Gastroesophageal sphincter (tissue), 4 donors: ENCODE data around the gene KDM5A. TPM values are rescaled to one million over a fixed set of nuclear protein-coding genes. Genes with fewer than 3 reads are reported as not detected.

Experiments used
- ATAC-seq: fragments of 150-250 bp; one replicate; pipeline ENCODE4 v1.9.1; 2016; ENCODE audit warnings: mild to moderate bottlenecking, moderate library complexity
- H3K27ac ChIP-seq, 4 donors: fragments of 200-600 bp; sonication (generic) in 3 of 4; 1 replicate in 3 of 4; 2 replicates in 1 of 4; pipeline ENCODE4 v1.5.1; 2016 to 2019
- H3K27me3 ChIP-seq: fragments of 200-600 bp; sonication (generic); one replicate; pipeline ENCODE4 v1.5.1; 2019
- H3K36me3 ChIP-seq, 2 donors: fragments of 200-600 bp; sonication (generic); one replicate each; pipeline ENCODE4 v1.5.1; 2019; ENCODE audit warnings: control low read depth in 1 of 2
- H3K4me1 ChIP-seq, 3 donors: fragments of 200-600 bp; sonication (generic); 1 replicate in 2 of 3; 2 replicates in 1 of 3; pipeline ENCODE4 v1.5.1; 2016 to 2019; ENCODE audit warnings: control low read depth in 2 of 3
- H3K4me3 ChIP-seq, 2 donors: fragments of 200-600 bp; sonication (generic); one replicate each; pipeline ENCODE4 v1.5.1; 2019; ENCODE audit warnings: mild to moderate bottlenecking in 1 of 2, moderate library complexity in 1 of 2
- H3K9me3 ChIP-seq, 3 donors: fragments of 200-600 bp; sonication (generic); one replicate each; pipeline ENCODE4 v1.5.1; 2017 to 2019; ENCODE audit warnings: control low read depth in 2 of 3
- CTCF ChIP-seq, 4 experiments: fragments of 200-600 bp in 2 of 4; fragments of 450-650 bp in 2 of 4; sonication (generic) in 1 of 4; IDR thresholded peaks; one replicate each; pipeline ENCODE4 v1.5.1; 2017 to 2019; ENCODE audit warnings: antibody characterized with exemption in 4 of 4, mild to moderate bottlenecking in 2 of 4, moderate library complexity in 2 of 4
- EP300 ChIP-seq: sonication (generic); formaldehyde crosslinking; IDR thresholded peaks from one replicate; pipeline ENCODE4 v1.6.1; 2017; ENCODE audit warnings: antibody characterized with exemption, mild to moderate bottlenecking
- POLR2A ChIP-seq, 2 donors: fragments of 450-650 bp; IDR thresholded peaks; one replicate each; pipeline ENCODE4 v1.6.1; 2017; ENCODE audit warnings: antibody characterized with exemption in 2 of 2, mild to moderate bottlenecking in 2 of 2, moderate library complexity in 1 of 2
- POLR2AphosphoS5 ChIP-seq: sonication (generic); formaldehyde crosslinking; IDR thresholded peaks from one replicate; pipeline ENCODE4 v1.6.1; 2017; ENCODE audit warnings: antibody characterized with exemption
- WGBS, 2 donors: methylation state at CpG; one replicate each; pipeline ENCODE4 v1.1.5; 2018; ENCODE audit warnings: low coverage in 1 of 2; 5-methylcytosine and 5-hydroxymethylcytosine counted together
- total RNA-seq, 4 donors: library from RNA; depleted of rRNA; stranded (reverse); fragments of >200 nt; gene quantifications; one replicate each; pipeline ENCODE4 v1.1.0, GENCODE V29; 2016

KDM5A gene
- total RNA-seq, 4 donors from 2014 or later = 39.3 to 87.9 (median 44.3) TPM

- WGBS, 2 donors = 79 to 87% methylated on average over 6 to 9 of the region's 9 CpGs
- H3K27ac ChIP-seq = no peak overlapping the region
- H3K4me3 ChIP-seq = no peak overlapping the region
- peaks cover 0 to 17% (median 0%) of the 10 kb centered on the region in 3 donors for H3K9me3 ChIP-seq
- peaks cover 21% of the 10 kb centered on the region for H3K27me3 ChIP-seq
- no peaks in the 10 kb centered on the region for H3K36me3 ChIP-seq
- TF ChIP-seq CTCF (IDR thresholded peaks at IDR 0.05) (no peak), POLR2A (IDR thresholded peaks at IDR 0.05) (no peak), POLR2AphosphoS5 (no peak), EP300 (no peak)
- H3K4me1 ChIP-seq = no peaks in the 10 kb centered on the region
- no peak for ATAC-seq
Observed at GRCh38 chr12:240566-240965, 148.6 kb downstream of the KDM5A start.

DNA sequence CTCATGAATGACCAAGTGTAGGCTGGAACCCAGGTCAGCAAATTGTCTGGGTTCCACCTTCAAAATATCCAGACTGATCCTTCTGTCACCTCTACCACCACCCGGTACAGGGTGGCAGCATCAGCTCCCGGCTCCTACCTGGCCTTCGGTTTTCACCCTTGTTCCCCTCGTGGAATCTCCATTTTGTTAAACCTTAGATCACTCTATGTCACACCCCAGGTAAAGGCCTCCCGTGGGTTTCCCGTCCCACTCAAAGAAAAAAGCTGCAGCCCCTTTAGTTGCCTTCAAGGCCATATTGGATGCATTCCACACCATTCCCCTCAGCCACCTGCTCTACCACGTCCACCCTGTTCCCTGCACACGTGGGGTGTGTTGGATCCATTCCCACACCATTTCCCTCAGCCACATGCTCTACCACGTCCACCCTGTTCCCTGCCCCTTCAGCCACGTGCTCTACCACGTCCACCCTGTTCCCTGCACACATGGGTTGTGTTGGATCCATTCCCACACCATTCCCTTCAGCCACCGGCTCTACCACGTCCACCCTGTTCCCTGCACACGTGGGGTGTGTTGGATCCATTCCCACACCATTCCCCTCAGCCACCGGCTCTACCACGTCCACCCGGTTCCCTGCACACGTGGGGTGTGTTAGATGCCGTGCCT, 150.3 kb downstream of the KDM5A start:
- Histone ChIP-seq H3K27me3 (peaks cover 21% of the 10 kb centered on the region), H3K27ac (no peak overlapping the region), H3K36me3 (no peaks in the 10 kb centered on the region), H3K9me3 (peaks cover 0 to 28% (median 0%) of the 10 kb centered on the region in 3 donors), H3K4me1 (no peaks in the 10 kb centered on the region), H3K4me3 (no peak overlapping the region)
- WGBS, 2 donors = 65 to 78% methylated on average over 11 to 18 of the region's 19 CpGs
- no peak for ATAC-seq
- TF ChIP-seq CTCF (IDR thresholded peaks at IDR 0.05) (no peak), POLR2A (IDR thresholded peaks at IDR 0.05) (no peak), EP300 (no peak), POLR2AphosphoS5 (no peak)

GRCh38 chr12:238116-238515, 151.0 kb downstream of the KDM5A start:
- H3K4me3 ChIP-seq = no peak overlapping the region
- H3K36me3 ChIP-seq = no peaks in the 10 kb centered on the region
- TF ChIP-seq POLR2AphosphoS5 (no peak), CTCF (IDR thresholded peaks at IDR 0.05) (no peak), EP300 (no peak), POLR2A (IDR thresholded peaks at IDR 0.05) (no peak)
- no peak overlapping the region for H3K27ac ChIP-seq
- no peaks in the 10 kb centered on the region for H3K4me1 ChIP-seq
- peaks cover 22% of the 10 kb centered on the region for H3K27me3 ChIP-seq
- no peak for ATAC-seq
- WGBS, 2 donors = 75 to 78% methylated on average over 7 to 9 of the region's 9 CpGs
- peaks cover 0 to 28% (median 0%) of the 10 kb centered on the region in 3 donors for H3K9me3 ChIP-seq

GRCh38 chr12:237026-237815, 151.9 kb downstream of the KDM5A start:
- Histone ChIP-seq H3K27ac (no peak overlapping the region), H3K36me3 (no peaks in the 10 kb centered on the region), H3K4me1 (no peaks in the 10 kb centered on the region), H3K9me3 (peaks cover 0 to 28% (median 0%) of the 10 kb centered on the region in 3 donors), H3K27me3 (peaks cover 22% of the 10 kb centered on the region), H3K4me3 (no peak overlapping the region)
- no peak for ATAC-seq
- TF ChIP-seq POLR2AphosphoS5 (no peak), EP300 (no peak), CTCF (IDR thresholded peaks at IDR 0.05) (no peak), POLR2A (IDR thresholded peaks at IDR 0.05) (no peak)
- WGBS, 2 donors = 81% methylated on average over 8 of the region's 13 CpGs; no CpG with 5 or more reads in 1 of the 2 donors
